ENCODE results near the gene DUSP7.

DUSP7 gene

DNA sequence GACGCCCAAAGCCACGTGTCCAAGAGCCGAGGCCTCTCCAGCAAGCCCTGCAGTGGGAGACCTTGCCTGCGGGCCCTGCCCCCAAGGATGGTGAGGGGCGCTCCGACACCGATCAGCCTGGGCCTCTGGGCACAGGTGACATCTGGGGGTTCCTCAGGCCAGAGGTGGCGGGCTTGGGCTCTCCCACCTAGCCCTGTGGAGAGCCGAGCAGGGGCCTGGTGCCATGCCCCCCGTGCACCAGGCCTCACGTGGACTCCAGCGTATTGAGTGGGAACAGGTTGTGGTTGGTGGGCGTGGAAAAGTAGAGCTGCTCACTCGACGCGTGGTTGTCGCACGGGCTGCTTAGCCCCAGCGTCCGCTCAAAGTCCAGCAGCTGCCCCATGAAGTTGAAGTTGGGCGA, 5.8 kb downstream of the DUSP7 start:
- DNase-seq (ENCODE audit: extremely low spot score), result no peak
- POLR2A ChIA-PET, result no interaction called here

DNA sequence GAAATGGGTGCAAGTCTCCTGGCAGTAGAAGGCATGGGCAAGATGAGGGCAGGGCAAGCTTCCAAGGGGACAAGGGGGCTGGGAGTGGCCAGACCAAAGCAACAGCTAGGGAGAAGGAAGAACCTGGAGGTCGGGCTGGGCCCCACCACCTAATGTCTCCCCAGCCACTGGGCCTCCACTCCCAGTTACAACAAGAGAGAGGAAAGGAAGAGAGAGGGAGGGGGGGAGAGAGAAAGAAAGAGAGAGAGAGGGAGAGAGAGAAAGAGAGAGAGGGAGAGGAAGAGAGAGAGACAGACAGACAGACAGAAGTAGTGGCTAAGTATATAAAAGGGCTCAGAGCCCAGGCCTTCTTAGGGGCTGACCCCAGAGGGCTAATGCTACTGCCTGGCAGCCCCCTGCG, 6.9 kb downstream of the DUSP7 start:
- POLR2A ChIA-PET, result no interaction called here

More for the DNA sequence above, 5.8 kb downstream of the DUSP7 start:
- TF ChIP-seq, protein P1, sequence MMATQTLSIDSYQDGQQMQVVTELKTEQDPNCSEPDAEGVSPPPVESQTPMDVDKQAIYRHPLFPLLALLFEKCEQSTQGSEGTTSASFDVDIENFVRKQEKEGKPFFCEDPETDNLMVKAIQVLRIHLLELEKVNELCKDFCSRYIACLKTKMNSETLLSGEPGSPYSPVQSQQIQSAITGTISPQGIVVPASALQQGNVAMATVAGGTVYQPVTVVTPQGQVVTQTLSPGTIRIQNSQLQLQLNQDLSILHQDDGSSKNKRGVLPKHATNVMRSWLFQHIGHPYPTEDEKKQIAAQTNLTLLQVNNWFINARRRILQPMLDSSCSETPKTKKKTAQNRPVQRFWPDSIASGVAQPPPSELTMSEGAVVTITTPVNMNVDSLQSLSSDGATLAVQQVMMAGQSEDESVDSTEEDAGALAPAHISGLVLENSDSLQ (IDR thresholded peaks at IDR 0.05), result no peak
- no peak for TF ChIP-seq SP1 (IDR thresholded peaks at IDR 0.05)
- TF ChIP-seq ARNT (IDR thresholded peaks at IDR 0.05), result no peak
- no peak for TF ChIP-seq SUZ12 (IDR thresholded peaks at IDR 0.05)
- no peak for TF ChIP-seq FOXM1 (IDR thresholded peaks at IDR 0.05; ENCODE audit: borderline replicate concordance)
- CTCF ChIA-PET, result no interaction called here

DNA sequence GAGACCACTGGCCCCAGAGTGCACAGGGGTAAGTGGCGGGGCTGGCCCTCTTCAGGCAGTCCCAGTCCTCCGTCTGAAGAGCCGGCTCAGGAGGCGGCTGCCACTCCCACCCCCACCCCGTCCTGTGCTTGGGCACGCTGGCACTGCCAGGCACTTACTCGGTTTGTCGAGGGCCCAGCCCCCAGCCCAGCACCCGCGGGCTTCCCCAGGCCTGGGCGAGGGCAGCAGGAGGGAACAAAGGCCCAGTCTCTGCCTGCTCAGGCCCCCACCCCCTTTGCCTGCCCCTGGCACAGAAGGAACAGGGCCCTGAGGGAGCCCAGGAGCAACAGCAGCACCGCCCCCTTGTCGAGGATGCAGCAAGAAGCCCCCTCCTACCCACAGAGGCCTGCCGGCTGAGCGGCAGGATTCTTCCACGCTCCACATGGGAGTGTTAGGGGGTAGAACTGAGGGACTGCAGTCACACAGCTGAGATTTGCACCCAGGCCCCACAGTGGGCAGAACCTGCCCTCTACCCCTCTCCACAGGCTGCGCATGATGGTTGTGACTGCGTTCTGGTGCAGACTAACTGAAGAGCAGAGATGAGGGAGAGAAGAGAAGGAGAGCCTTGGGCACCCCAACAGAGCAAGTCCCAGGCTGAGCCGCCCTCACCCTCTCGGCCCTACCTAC, 8.9 kb downstream of the DUSP7 start:
- POLR2A ChIA-PET, result interaction anchor here (1.1 kb wide), 1 partner anchor 9 kb away, joined by 5 read pairs; the partner anchor contains the start of gene DUSP7
- TF ChIP-seq SUZ12 (IDR thresholded peaks at IDR 0.05), result no peak
- no peak for TF ChIP-seq LEF1 (IDR thresholded peaks at IDR 0.05; ENCODE audit: borderline replicate concordance)
- TF ChIP-seq, protein P1 (IDR thresholded peaks at IDR 0.05), result no peak
- TF ChIP-seq TARDBP (IDR thresholded peaks at IDR 0.05), result no peak
- TF ChIP-seq CTBP1 (IDR thresholded peaks at IDR 0.05; ENCODE audit: borderline replicate concordance), result no peak
- TF ChIP-seq FOXA1 (IDR thresholded peaks at IDR 0.05), result no peak
- TF ChIP-seq FOXK2 (IDR thresholded peaks at IDR 0.05), result no peak
- CTCF ChIA-PET, result no interaction called here
- no peak for DNase-seq (ENCODE audit: extremely low spot score)

More for the DNA sequence above, 6.9 kb downstream of the DUSP7 start:
- no peak for DNase-seq (ENCODE audit: extremely low spot score)
- CTCF ChIA-PET, result no interaction called here
- TF ChIP-seq SP1 (IDR thresholded peaks at IDR 0.05), result no peak
- no peak for TF ChIP-seq BHLHE40 (IDR thresholded peaks at IDR 0.05; ENCODE audit: borderline replicate concordance)
- TF ChIP-seq FOXA1 (IDR thresholded peaks at IDR 0.05), result no peak
- no peak for TF ChIP-seq FOXK2 (IDR thresholded peaks at IDR 0.05)
- no peak for TF ChIP-seq HDGF (IDR thresholded peaks at IDR 0.05; ENCODE audit: borderline replicate concordance)
- TF ChIP-seq ARNT (IDR thresholded peaks at IDR 0.05), result no peak
- TF ChIP-seq SUZ12 (IDR thresholded peaks at IDR 0.05), result no peak
- TF ChIP-seq, protein P1 (IDR thresholded peaks at IDR 0.05), result no peak
- no peak for TF ChIP-seq FOXM1 (IDR thresholded peaks at IDR 0.05; ENCODE audit: borderline replicate concordance)
- no peak for TF ChIP-seq ZNF384 (IDR thresholded peaks at IDR 0.05)
- TF ChIP-seq CTBP1 (IDR thresholded peaks at IDR 0.05; ENCODE audit: borderline replicate concordance), result no peak

DNA sequence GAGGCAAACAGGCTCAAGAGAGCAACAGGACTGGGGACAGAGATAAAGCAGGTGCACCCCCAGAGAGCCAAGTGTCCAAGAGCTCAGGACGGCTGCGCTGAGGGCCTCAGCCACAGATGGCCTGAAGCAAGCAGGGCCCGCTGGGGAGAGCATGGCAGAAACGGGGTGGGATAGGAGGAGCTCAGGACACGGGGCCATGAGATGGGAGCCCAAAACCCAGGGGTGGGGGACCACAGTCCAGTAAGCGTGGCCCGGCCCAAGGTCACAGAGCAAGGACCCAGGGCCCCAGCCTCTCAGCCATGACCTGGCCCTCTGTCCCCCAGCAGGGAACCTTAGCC, 9.5 kb downstream of the DUSP7 start:
- ChIA-PET CTCF (interaction anchor here (0.7 kb wide), 1 partner anchor 43 kb away, joined by 3 read pairs; no protein-coding TSS in a partner anchor), POLR2A (interaction anchor here (1.1 kb wide), 1 partner anchor 9 kb away, joined by 5 read pairs; the partner anchor contains the start of gene DUSP7)
- TF ChIP-seq, protein P1 (IDR thresholded peaks at IDR 0.05), result no peak
- no peak for TF ChIP-seq ZNF384 (IDR thresholded peaks at IDR 0.05)
- no peak for TF ChIP-seq FOXM1 (IDR thresholded peaks at IDR 0.05; ENCODE audit: borderline replicate concordance)
- no peak for DNase-seq (ENCODE audit: extremely low spot score)

DNA sequence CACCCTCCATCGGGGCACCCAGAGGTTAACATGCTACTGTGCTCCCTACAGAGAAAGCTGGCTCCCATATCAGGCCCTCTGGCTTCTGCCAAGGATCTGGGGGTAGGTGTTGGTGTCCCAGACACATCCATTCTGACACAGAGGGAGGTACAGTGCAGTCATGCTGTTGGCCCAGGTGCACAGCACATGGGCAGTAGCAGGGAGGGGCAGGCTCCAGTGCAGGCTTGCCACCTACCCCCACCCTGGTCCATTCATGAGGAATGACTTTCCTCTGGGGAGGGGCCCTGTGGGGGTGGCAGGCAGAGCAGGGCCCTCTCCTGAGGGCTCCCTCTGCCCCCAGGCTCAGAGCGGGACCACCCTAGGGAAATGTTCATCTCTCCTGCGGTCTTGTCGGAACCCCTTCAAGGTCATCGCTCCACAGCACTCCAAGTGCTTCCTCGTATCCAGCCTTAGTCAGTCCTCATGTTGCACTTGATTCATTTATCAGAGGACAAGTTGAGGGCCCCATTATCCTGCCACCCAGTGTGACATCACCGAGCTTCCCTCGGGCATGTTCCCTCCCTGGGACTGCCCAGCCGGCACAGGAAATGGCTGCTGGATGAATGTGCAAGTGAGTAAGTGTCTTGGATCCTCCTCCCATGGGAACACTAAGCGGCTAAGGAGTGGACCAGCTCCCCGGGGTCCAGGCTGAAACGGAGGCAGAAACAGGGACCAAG, 10.0 kb downstream of the DUSP7 start:
- no peak for DNase-seq (ENCODE audit: extremely low spot score)
- CTCF ChIA-PET, result interaction anchor here (0.7 kb wide), 1 partner anchor 42 kb away, joined by 3 read pairs; no protein-coding TSS in a partner anchor
- POLR2A ChIA-PET, result interaction anchor here (0.9 to 1.1 kb wide), 2 partner anchors 8 to 10 kb away, joined by 3 to 5 read pairs; partner anchors contain the start of gene DUSP7
- no peak for TF ChIP-seq NFRKB (IDR thresholded peaks at IDR 0.05)
- no peak for TF ChIP-seq ARNT (IDR thresholded peaks at IDR 0.05)
- TF ChIP-seq HDGF (IDR thresholded peaks at IDR 0.05; ENCODE audit: borderline replicate concordance), result no peak
- no peak for TF ChIP-seq SP1 (IDR thresholded peaks at IDR 0.05)
- no peak for TF ChIP-seq ELF4 (IDR thresholded peaks at IDR 0.05)
- no peak for TF ChIP-seq BHLHE40 (IDR thresholded peaks at IDR 0.05; ENCODE audit: borderline replicate concordance)
- no peak for TF ChIP-seq ZNF384 (IDR thresholded peaks at IDR 0.05)
- TF ChIP-seq FOXK2 (IDR thresholded peaks at IDR 0.05), result no peak
- no peak for TF ChIP-seq SUZ12 (IDR thresholded peaks at IDR 0.05)
- no peak for TF ChIP-seq FOXA1 (IDR thresholded peaks at IDR 0.05)
- TF ChIP-seq FOXM1 (IDR thresholded peaks at IDR 0.05; ENCODE audit: borderline replicate concordance), result no peak
- TF ChIP-seq CTBP1 (IDR thresholded peaks at IDR 0.05; ENCODE audit: borderline replicate concordance), result no peak
- TF ChIP-seq LEF1 (IDR thresholded peaks at IDR 0.05; ENCODE audit: borderline replicate concordance), result no peak
- TF ChIP-seq TARDBP (IDR thresholded peaks at IDR 0.05), result no peak
- no peak for TF ChIP-seq L3MBTL2 (conservative IDR thresholded peaks at IDR 0.05)
- TF ChIP-seq, protein P1 (IDR thresholded peaks at IDR 0.05), result no peak
